Cortex of kidney (tissue), 1 donor: Measurements from ENCODE around the gene AJUBA.
"Not testable (repeated sequence)": the region's sequence is repeated elsewhere in the genome, so short reads cannot be mapped to it uniquely, and the experiment has no call there.

Experiments
- DNase-seq: peaks from one replicate; lab custom pipeline; 2025; lab: John Stamatoyannopoulos, UW

Gene AJUBA

DNA sequence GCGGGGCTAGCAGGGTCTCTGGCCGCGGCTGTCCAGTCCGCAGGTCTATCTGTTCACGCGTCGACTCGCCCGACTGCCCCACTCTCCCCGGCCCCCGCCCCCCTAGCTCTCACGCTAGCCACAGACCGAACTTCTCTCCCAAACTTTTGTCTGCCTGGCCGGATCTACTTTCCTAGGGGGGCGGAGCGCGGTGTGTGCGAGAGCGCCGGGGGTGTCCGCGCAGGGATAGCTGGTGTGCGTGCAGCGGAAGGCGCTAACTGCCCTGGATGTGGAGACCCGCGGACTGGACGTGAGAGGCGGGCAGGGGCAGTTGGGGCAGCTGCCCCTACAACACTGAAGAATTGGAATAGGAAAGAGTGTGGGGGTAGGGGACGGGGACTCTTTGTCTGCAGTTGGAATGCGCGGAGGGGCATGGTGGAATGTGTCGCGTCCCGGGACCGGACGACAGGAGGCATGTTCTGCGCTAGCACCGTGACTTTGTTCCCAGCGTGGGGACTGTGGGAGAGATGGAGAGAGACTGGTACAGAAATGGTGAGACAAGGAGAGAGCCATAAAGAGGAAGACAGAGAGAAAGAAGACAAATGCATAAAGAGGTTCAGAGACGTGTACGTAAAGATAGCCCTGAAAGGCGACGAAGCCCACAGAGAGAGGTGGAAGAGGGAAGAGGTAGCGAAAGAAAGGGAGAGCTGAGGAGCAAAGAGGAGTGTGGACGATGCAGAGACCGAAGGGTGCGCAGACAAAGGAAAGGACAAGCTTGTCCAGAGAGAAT, at the start of gene AJUBA:
TSS of gene AJUBA (minus strand) at position 75 of the 769 bp plus-strand sequence. CDS start 285 bp downstream, outside the sequence.
- no peak for DNase-seq

- DNase-seq: no peak
Observed at GRCh38 chr14:23030936-23031335, 48.6 kb upstream of the AJUBA start.

GRCh38 chr14:23028799-23029198, 46.4 kb upstream of the AJUBA start:
- DNase-seq: no peak

GRCh38 chr14:23025151-23025814, 42.9 kb upstream of the AJUBA start:
- no peak for DNase-seq

DNA sequence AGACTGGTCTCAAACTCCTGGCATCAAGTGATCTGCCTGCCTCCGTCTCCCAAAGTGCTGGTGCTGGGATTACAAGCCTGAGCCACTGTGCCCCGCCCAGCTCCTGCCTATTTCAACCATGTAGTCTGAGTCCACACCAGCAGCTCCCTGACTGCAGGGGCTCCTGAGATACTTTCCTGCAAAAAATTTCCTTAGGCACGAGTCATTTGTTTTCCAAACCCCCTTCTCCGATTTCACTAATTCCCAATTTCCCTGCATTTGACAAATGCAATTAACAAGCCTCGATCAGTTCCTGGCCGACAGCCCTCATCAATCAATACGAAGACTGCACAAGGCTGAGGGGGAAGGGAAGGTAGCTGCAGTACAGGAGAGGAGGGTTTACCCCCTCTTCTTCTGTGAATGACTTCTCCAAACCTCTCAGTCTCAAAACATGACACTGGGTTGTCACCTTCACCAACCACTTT, 42.3 kb upstream of the AJUBA start:
- DNase-seq: no peak

GRCh38 chr14:23023795-23024152, 41.4 kb upstream of the AJUBA start:
- no peak for DNase-seq

DNA sequence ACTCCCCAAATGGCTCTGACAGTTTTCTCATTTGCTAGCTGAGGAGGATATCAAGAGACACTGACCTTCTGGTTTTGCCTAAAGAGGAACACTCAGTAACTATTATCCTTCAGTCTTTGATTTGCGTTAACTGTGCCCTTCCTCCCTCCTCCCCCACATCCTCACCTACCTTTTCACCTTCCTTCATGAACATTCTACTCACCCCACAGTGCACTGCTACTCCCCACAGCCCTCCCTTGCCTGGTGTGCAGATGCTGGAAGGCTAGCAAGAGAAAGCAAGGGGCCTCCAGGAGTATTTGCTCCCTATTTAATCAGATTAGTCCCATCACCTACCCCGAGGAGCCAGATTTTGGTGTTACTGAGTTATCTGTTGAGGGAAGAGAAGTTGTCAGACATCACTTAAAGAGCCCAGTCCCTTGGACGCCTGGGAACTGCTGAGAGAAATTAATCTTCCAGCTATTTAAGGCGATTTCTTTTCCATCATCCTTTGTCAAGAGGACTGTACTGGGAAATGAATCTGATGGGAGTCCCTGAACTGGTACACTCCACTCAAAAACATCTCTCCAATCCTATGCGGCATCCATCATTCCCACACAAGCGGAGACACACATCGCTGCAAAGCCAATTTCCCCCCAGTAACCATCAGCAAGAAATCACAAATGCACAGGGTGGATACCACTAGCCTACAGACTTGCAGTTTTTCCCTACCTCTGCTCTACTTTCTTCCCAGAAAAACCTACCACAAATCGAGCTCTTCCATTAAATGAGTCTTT, 40.9 kb upstream of the AJUBA start:
- no peak for DNase-seq

GRCh38 chr14:23021889-23022442, 39.6 kb upstream of the AJUBA start:
- no peak for DNase-seq

DNA sequence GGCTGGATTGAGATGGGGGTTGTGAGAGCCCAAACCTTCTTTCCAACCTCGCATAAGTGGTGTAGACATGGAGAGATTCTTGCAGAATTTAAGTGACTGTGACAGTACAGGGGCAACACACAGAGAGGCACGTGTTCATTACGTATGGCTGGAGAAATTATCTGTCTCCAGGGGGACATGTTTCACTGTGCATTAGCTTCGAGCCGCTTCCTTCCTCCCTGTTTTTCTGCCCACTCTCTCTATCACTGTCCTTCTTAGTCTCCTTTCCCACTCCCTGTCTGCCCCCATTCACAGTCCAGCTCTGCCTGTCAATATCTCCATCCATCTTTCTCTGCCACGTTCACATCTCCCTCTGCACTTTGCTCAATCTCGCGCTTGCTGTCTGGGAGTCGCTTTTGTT, 39.1 kb upstream of the AJUBA start:
- DNase-seq: no peak

DNA sequence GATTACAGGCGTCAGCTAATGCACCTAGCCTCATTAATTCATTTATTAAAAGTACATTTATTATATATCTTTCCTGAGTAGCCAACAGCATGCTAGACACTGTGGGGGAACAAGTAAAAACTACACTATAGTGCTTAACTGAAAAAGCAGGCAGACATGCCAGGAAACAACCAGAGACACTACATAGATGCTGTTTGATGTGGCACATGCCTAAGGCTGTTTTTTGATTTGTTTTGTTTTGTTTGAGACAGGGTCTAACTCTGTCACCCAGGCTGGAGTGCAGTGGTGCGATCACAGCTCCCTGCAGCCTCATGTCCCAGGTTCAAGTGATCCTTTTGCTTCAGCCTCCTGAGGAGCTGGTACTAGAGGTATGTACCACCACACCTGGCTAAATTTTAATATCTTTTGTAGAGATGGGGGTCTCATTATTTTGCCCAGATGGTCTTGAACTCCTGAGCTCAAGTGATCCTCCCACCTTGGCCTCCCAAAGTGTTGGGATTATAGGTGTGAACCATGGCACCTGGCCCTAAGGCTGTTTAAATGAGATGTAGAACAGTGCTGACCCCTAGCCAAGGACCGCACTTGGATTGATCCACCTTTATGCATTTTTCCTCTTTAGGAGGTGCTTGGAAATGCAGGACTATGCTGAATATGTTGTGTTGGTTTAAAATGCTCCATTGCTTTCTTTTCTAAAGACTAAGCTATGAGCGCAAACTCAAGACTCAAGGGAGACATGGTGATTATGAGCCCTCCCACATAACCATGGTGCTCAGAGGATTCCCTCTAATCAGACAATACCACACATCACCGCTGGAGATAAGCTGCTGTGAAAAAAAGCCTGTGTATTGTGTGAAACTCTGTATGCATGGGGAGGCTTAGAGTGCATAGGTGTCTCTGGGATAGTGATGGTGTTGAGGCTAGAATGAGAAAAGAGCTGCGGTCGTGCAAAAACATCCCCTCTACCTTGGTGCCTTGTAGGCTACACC, 38.1 kb upstream of the AJUBA start:
- no peak for DNase-seq

DNA sequence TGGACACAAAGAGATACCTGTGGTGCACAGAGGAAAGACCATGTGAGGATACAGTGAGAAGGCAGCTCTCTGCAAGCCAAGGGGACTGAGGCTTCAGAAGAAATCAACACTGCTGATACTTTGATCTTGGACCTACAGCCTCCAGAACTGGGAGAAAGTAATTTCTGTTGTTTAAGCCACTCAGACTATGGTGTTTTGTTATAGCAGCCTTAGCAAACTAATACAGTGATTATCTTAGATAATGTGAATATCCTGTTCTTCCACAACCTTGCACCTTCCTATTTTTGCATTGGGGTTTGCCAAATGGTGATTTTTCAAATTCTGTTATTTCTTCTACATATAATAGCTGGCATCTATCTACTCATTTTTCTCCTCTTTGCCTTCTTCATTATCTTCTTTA, 35.8 kb upstream of the AJUBA start:
- DNase-seq: no peak

GRCh38 chr14:23017091-23017490, 34.7 kb upstream of the AJUBA start:
- DNase-seq: no peak

DNA sequence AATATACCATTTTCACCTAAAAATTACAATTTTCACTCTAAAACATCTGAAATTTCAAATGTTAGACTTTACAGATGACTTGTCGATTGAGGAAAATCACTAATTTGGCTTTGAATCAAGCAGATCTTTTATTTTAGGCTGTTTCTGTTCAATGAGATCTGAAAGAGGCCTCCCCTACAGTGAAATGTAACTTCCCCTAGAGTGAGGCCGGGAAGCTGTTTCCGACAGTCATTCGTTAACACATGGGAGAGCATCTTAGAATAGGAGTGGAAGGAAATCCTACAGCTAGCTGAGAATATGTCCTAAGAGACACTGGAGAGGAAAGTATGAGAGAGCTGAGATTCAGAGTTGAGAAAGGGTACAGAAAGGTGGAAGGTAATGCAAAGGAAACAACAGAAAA, 33.3 kb upstream of the AJUBA start:
- DNase-seq: no peak

- not testable (repeated sequence) for DNase-seq
Observed at GRCh38 chr14:23013749-23014054, 31.4 kb upstream of the AJUBA start.

- no peak for DNase-seq
Observed at GRCh38 chr14:23013054-23013748, 30.9 kb upstream of the AJUBA start.

- DNase-seq: no peak
Observed at GRCh38 chr14:23009939-23010726, 27.8 kb upstream of the AJUBA start, which contains the start of gene C14orf93. C14orf93 (minus strand) TSS chr14:23010143; CDS start chr14:22999023, 11,120 bp downstream.

DNA sequence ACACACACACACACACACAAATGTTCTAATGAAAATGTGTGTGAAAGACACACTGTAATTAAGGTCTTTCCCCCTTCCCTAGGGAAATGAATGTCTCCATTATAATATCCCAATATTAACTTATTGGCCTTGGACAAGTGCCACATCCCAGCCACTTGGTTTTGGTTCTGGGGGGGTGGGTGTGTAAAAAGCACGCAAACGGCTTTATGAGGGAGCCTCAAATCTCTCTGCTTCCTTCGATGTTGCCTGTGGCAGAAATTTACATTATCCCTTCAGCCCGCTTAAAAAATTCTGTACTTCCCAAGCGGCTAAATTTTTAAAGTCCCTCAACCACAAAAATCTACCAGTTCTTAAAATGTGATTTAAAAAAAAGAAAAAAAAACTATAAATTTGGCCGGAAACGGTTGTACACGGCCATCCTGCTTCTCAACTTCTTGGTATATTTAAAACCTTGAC, 27.2 kb upstream of the AJUBA start:
- DNase-seq: no peak

DNA sequence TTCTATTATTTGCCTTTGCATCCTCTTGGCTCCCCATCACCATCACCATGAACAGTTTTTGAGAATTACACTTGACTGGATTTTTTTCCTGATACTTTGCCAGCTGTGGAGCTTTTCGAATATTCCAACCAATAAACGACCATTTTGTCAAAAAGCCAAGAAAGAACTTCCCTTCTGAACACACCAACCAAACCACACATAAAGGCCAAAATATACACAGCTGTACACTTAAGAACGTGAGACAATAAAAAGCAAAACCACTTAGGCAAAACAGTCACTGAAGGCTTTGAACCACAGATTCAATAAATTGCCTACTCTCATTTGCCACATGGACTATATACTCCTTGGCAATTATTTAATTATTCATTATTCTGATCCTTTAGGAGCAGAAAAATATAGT, 26.5 kb upstream of the AJUBA start:
- DNase-seq: no peak

DNA sequence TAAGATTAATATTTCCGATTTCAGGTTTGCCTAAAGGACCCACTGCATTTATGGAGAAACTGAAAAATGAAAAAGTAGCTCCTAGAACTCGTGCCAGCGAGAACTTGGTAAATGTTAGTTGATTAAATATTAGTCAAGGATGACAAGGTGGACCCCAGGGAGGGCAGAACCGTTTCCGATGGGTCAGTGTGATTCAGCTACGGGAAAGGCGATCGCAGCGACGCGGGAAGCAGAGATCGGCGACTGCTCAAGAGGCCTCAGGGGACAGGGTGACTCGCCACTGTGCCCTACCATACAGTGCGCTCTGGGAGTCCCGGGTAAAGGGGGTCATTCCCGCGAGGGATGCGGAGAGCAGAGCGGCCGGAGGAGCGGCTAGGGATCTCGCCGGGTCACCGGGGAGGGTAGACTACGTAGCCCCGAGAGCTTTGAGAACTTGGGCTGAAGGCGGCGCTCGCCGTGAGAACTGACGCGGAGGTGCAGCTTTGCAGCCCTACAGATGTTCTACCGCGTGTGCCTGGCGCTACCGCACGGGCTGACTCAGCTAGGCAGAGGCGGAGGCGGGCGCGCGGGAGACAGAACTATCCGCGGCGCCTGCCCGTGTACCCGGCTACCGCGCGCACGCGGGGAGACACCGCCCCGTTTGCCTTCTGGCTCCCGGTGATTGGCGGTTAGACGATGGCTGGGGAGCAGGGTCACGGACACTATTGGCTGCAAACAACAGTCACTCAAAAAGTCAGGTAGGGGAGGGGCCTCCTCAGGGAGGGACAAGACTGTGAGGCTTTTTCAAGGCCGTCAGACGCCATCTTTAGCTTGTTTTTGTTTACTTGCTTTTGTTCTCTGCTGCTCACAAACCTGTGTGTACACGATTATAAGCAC, 24.4 kb upstream of the AJUBA start:
- peak; percentile 50 for DNase-seq
